Stimulated activated CD4-positive, alpha-beta T cell treated with anti-CD3 and anti-CD28 coated beads, Interleukin-12 subunit alpha, Interleukin-12 subunit beta, amount 100 ng/mL, for 4 hours (primary cell): ENCODE measurements around the gene ADAM11.
A peak's percentile ranks its signal among the peaks of the same experiment; 100 is the strongest.

ENCODE experiments used
- DNase-seq: peaks from one replicate; pipeline ENCODE4 v3.0.0-alpha.2; 2020

Gene ADAM11

GRCh38 chr17:44775838-44776621 lies 17.2 kb downstream of the ADAM11 start:
- DNase-seq: no peak

- DNase-seq: no peak
These were observed 18.0 kb downstream of the ADAM11 start for GRCh38 chr17:44776628-44777393.

GRCh38 chr17:44777394-44778348 lies 18.9 kb downstream of the ADAM11 start:
- no peak for DNase-seq

GRCh38 chr17:44778656-44779210 lies 19.9 kb downstream of the ADAM11 start:
- no peak for DNase-seq

- DNase-seq: peak; percentile 82
These were observed 20.6 kb downstream of the ADAM11 start for GRCh38 chr17:44779211-44780025.

DNA sequence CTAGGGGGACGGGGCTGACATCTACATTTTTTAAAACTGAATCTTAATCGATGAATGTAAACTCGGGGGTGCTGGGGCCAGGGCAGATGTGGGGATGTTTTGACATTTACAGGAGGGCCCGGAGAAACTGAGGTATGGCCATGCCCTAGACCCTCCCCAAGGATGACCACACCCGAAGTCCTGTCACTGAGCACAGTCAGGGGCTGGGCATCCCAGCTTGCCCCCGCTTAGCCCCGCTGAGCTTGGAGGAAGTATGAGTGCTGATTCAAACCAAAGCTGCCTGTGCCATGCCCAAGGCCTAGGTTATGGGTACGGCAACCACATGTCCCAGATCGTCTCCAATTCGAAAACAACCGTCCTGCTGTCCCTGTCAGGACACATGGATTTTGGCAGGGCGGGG lies 21.4 kb downstream of the ADAM11 start:
- DNase-seq: no peak

DNA sequence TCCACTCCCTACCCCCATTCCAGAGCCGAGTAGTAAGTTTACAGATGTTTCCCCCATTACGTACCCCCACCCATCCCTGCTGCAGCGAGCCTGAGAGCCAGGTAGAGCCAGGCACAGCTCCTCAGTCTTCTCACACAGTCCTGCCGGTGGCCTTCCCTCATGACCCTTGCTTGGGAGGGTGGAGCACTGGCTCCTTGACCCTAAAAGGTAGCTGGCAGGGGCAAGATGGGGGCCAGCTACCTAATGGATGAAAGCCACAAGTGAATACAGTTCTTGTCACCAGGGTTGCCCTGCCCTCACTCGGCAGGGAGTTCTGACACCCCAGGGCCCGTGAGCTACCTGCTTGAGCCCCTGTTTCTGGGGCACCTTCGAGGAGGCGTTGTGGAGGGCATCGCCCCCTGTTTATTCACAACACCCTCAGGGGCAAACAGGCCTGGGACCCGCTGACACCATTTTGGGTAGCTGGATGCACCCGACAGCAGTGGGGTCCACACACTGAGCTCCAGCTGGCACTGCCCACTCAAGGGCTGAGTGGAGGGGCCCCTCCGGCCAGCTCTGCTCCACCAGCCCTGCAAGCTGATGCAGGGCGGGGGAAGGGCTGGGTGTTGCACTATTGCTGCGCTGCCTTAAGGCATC lies 22.2 kb downstream of the ADAM11 start:
- no peak for DNase-seq

- DNase-seq: no peak
These were observed 22.9 kb downstream of the ADAM11 start for GRCh38 chr17:44781551-44782325.

- no peak for DNase-seq
These were observed 23.6 kb downstream of the ADAM11 start for GRCh38 chr17:44782326-44782850.

- no peak for DNase-seq
These were observed 27.1 kb downstream of the ADAM11 start for GRCh38 chr17:44785921-44786320.

DNA sequence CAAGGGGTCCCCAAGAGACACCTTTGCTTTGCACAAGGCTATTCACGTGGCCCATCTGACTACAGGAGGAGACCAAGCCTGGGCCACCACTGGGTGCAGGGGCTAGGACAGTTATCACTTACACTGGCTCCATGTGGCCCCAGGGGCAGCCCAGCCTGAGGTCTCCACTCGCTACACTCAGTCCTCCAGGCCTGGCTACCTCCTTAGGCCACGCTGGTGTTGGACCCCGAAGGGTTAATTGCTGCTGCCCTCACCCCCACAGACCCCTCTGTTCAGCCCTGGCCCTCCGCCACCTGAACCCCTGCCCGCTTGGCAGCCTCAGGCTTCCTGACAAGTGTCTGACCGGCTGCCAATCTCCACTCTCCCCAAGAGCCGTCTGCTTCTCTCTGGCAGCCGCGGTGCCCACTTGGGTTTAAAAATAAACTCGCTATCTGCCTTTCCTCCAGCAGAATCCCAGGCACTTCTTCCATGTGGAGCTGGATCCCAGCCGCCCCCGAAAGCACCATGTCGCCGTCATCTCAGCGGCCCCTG lies 27.8 kb downstream of the ADAM11 start:
- DNase-seq: no peak

DNA sequence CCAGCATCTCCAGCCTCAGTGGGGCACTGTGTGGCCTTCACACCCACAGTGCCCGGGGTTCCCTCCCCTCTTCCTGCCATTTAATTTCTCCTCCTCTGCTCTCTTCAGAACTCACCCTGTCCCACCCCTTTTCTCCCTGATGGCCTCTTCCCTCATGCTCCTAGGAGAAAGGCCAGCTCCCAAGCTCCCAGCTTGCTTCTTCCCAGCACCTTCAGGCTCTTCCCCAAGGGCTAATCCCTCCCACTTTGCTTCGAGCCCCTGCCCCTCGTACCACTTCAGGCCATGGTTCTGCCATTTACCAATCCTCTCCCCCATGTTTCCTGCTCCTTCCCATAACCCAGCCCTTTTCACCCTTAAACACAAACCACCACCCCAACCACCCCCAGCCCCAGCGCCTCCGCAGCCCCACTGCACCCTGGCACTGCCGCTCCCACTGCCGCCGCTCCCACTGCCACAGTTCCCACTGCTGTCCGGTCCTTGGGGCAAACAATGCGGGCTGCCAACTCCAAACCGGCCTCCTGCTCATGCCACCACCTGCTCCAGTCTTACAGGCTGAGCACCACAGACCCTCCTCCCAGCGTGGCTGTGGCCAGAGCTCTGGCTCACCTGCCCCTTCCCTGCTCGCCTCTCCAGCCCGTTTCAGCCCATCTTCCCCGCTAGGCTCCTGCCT lies 28.6 kb downstream of the ADAM11 start:
- no peak for DNase-seq

DNA sequence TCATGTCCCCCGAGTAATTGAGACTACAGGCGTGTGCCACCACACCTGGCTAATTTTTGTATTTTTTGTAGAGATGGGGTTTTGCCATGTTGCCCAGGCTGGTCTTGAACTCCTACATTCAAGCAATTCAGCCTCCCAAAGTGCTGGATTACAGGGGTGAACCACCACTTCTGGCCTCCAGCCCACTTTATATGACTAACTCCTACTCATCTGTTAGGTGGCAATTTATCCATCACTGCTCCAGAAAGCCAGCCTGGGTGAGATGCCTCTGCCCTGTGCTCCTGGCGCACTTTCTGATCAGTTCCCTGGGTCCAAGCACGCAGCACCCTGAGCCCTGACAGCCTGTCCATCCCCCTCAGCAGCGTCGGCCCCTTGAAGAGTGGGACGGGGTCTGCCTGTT lies 29.4 kb downstream of the ADAM11 start:
- no peak for DNase-seq

DNA sequence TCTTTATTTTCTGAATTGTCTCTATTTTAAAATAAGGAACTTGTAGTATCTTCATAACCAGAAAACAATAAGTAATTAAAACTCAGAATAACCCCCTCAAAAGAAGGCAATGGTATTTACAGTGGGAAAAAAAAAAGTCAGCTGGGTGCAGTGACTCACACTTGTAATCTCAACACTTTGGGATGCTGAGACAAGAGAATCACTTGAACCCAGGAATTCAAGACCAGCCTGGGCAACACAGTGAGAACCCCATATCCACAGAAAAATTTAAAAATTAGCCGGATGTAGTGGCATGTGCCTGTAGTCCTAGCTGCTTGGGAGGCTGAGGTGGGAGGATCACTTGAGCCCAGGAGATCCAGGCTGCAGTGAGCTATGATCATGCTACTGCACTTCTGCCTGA lies 33.5 kb downstream of the ADAM11 start:
- no peak for DNase-seq

DNA sequence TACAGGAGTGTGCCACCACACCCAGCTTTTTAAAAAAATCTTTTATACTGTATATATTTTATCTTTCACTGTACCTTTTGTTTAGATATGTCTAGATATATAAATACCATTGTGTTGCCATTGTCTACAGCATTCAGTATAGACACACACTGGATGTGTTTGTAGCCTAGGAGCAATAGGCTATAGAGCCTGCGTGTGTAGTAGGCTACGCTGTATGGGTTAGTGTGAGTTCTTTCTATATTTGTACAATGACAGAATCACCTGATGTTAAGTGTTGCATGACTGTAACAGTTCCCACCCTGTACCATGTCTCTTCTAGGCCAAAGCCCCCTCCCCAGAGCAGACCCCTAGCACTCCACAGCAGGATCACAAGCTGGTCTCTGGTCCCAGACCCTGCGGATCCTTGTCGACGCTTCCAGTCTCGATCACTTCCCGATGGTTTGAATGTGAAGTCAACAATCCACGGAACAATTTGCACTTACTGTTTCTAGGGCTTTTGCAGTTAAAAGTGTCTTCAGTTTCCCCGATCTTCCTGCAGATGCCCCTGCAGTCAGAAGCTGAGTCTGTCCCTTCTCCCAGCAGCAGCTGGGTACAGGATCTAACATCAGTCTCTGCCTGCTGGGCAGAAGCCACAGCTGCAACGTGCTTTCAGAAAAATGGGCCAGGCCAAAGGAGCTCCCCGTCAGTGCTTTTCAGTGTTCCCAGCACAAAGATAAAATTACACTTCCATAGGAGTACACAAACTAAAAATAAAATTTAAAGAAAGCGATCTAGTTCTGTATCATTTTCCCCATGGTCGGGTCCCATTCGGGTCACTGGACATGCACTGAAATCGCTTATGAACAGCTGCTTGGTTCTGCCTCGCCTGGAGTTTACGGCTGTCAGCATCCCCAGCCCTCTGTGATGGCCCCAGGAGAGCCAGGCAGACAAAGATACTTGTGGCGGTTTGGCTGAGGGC lies 35.4 kb downstream of the ADAM11 start:
- DNase-seq: no peak

DNA sequence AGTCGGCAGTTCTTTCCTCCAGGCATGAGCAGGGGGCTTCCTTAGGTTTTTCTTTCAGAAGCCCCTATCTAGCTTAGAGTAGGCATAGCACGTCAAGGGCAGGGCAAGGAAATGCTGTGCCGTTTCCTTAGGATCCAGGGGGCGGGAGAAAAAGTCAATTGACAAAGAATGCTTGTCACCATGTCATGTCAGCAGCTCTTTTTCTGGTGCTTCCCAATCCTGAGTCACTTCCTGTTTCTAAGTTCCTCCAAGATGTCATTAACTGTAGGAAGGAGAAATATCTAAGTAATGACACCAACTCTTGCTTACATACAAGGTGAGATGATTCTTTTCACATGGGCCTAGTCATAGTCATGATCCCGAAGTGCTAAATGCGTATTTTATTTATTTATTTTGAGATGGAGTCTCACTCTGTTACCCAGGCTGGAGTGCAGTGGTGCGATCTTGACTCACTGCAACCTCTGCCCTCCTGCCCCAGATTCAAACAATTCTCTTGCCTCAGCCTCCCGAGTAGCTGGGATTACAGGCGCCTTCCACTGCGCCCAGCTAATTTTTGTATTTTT lies 36.1 kb downstream of the ADAM11 start:
- DNase-seq: no peak

GRCh38 chr17:44795421-44795820 lies 36.6 kb downstream of the ADAM11 start:
- DNase-seq: no peak

DNA sequence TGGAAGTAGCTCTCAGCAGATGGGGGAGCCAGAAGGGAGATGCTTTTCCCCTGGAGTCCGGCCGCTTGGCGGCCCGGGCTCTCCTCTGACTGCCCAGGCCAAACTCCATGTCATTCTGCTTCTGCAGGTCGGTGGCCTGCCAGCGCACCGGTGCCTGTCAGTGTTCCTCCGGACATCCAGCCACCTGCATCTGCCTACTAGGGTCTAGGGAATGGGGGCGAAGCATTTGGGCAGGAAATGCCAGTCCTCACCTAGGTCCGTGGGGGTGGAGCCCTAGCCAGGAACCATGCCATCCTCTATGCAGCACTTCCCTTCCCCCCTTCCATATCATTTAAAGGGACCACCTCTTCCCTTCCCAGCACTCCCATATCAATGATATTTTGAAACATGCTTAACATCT lies 37.1 kb downstream of the ADAM11 start:
- no peak for DNase-seq
